ENCODE measurements around the gene PLEKHA8.

GRCh38 chr7:30040938-30041337 is 12.7 kb downstream of the PLEKHA8 start:
- TF ChIP-seq, protein P1, sequence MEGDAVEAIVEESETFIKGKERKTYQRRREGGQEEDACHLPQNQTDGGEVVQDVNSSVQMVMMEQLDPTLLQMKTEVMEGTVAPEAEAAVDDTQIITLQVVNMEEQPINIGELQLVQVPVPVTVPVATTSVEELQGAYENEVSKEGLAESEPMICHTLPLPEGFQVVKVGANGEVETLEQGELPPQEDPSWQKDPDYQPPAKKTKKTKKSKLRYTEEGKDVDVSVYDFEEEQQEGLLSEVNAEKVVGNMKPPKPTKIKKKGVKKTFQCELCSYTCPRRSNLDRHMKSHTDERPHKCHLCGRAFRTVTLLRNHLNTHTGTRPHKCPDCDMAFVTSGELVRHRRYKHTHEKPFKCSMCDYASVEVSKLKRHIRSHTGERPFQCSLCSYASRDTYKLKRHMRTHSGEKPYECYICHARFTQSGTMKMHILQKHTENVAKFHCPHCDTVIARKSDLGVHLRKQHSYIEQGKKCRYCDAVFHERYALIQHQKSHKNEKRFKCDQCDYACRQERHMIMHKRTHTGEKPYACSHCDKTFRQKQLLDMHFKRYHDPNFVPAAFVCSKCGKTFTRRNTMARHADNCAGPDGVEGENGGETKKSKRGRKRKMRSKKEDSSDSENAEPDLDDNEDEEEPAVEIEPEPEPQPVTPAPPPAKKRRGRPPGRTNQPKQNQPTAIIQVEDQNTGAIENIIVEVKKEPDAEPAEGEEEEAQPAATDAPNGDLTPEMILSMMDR (IDR thresholded peaks at IDR 0.05; ENCODE audit: low read length) = no peak
- TF ChIP-seq EZH2 (optimal IDR thresholded peaks at IDR 0.05; ENCODE audit: low read depth, low read length) = no peak
